Activated CD4-positive, alpha-beta T cell treated with anti-CD3 and anti-CD28 coated beads for 48 hours (primary cell): ENCODE data around the gene NAA50.

Source experiments
- DNase-seq: peaks from one replicate; pipeline ENCODE4 v3.0.0-alpha.2; 2020

Gene NAA50

GRCh38 chr3:113745756-113746547 lies at the start of gene NAA50:
Gene NAA50, minus strand, starts transcription at chr3:113746249. Its CDS starts 300 bp downstream, at chr3:113745949.
- DNase-seq: peak; percentile 96

GRCh38 chr3:113795693-113796092 lies 49.6 kb upstream of the NAA50 start:
- no peak for DNase-seq

DNA sequence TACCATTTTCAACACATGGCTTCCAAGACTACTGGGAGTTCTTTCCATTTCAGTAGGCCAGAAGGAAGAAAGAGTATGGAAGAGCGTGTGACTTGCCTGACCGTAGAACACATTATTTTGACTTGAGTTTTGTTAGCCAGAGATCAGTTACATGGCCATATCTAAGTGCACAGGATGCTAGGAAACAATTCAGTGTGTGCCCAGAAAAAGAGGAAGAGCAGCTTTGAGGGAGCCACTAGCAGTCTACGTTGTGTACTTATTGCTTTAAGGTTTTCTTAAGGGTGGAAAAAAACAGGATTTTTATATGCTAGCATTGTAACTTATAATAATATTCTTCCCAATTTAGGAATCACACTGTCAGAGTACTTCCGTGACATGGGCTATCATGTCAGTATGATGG lies 48.5 kb upstream of the NAA50 start:
- no peak for DNase-seq

DNA sequence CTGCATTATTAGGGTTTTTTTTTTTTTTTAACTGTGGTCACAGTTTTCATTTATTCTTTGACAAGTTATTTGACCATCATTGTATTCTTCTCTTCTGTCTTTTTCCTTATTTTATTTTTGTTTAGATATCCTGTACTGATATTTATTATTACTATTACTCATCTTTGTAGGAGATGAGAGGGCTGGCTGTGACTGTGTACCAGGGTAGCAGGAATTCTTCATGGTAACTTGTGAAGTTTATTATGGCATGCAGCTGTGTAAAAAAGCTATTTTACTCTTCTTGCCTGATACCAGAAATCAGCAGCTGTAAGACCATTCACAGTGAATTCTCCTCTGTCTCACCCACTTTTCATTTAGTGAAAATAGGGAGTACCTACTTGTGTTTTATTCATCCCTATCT lies 45.3 kb upstream of the NAA50 start:
- DNase-seq: no peak

DNA sequence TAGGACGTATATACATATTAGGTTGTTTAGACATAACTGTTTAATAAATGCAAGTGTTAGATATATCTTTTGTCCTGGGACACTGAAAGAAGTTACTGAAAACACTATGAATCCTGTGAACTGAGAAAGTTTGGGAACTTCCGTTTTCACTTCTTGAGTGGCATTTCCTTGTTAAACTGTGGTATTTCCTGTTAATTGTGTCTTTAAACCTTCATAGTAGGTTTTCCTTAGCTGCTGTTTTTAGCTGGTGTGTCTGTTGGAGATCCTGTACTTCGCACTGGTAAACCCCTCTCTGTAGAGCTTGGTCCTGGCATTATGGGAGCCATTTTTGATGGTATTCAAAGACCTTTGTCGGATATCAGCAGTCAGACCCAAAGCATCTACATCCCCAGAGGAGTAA lies 37.9 kb upstream of the NAA50 start:
- no peak for DNase-seq

DNA sequence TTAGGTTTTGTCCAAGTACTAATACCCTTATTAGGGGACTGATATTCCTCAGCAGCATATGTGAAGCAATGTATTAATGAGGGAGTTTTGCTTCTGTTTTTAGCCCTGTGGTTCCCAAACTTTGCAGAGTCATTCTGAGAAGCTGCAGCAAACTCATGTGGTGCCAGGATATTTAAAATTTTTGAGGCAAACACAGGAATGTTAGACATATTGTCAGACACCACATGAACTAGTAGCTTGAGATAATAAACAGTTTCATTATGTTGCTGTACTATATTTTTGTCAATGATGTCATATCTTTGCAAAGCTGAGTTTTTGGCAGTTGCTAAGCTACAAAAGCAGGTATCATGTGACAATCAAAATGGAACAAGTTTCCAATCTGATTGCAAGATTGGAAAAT lies 37.4 kb upstream of the NAA50 start:
- DNase-seq: no peak

- DNase-seq: no peak
Measured at GRCh38 chr3:113776564-113776963, 30.5 kb upstream of the NAA50 start.

GRCh38 chr3:113775516-113775915 lies 29.5 kb upstream of the NAA50 start:
- no peak for DNase-seq

- no peak for DNase-seq
Measured at GRCh38 chr3:113773381-113773780, 27.3 kb upstream of the NAA50 start.

GRCh38 chr3:113771993-113772392 lies 25.9 kb upstream of the NAA50 start:
- DNase-seq: no peak

DNA sequence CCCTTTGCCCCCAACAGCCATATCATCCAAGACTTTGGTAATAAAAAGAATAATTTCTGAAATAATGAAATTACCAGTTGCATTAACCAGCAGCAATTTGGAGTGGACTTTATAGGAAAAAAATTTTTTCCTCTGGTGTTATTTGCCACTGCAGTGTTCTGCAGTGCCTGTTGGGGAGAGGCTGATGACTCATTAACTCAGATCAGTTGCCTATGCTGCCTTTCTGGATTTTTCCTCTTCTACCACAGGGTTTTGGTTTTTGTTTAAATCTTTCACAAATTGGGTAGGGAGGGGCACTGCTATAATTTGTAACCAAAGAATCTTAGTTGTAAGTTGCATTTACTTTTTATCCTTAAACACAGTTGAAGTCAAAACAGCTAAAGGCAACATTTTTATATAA lies 23.5 kb upstream of the NAA50 start:
- no peak for DNase-seq

DNA sequence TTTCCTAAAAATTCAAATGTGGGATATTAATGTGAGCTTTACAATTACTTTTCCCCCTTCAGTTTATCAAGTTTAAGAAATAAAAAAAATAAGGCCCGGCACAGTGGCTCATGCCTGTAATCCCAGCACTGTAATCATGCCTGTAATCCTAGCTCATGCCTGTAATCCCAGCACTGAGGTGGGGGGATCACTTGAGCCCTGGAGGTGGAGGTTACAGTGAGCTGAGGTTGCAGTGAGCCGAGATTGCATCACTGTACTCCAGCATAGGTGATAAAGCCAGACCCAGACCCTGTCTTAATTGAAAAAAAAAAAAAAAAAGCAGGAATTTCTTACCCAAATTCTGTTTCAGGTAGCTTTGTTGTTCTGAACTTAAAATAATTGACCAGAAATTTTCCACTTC lies 18.6 kb upstream of the NAA50 start:
- no peak for DNase-seq

DNA sequence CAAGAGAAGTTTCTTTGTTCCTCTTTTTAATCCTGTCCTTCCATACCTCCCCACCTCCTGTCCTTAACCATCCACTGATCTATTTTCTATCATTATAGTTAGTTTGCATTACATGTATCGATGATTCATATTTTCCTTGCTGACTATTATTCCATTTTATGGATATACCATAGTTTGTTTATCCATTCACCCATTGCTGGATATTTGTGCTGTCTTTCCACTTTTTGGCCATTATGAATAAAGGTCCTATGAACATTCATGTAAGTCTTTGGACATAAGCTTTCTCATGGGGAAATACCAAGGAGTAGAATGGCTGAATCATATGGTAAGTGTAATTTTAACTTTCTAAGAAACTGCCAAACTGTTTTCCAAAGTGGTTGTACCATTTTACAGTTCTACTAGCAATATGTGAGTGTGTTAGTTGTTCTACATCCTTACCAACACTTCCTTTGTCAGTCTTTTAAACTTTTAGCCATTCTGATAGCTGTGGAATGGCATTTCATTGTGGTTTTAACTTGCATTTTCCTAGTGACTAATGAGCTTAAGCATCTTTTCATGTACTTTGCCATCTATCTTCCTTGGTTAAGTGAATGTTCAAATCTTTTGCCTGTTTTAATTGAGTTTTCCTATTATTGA lies 12.5 kb upstream of the NAA50 start:
- no peak for DNase-seq

- no peak for DNase-seq
Measured at GRCh38 chr3:113754494-113755159, 8.6 kb upstream of the NAA50 start.

DNA sequence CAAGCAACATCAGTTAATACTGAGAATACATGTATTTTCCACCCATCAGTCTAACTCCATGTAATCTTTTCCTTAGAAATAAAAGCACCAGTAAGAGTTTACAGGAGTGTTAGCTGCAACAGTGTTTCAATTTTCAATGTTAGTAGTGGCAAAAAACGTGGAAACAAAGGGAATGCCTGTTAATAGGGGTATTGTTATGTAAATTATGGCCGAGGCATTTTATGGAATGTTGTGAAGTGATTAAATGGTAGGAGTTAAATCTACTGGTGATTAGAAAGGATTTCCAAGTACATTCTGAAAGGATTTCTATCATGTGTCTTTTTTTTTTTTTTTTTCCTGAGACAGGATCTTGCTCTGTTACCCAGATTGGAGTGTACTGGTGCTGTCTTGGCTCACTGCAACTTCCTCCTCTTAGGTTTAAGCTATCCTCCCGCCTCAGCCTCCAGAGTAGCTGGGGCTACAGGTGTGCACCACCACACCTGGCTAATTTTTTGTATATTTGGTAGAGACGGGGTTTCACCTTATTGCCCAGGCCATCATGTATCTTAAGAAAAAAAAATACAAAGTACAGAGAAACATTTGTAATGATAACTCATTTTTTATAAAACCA lies 7.4 kb upstream of the NAA50 start:
- DNase-seq: no peak

DNA sequence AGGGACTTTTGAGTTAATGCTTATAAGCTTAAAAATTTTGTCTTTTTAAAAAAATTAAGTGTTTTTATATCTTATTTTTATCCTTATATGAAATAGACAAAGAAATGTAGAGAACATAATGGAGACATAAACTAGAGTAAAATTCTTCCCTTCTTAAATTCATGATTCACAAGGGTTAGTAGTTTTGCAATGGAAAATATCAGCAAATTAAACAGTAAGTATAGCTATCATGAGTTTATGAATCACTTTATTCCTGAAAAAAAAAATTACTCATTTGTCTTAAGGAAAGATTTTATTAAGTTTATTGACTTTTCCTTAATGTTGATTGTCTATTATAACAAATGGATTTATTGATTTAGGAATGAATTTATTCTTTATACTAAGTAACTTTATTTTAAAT lies 5.1 kb upstream of the NAA50 start:
- DNase-seq: no peak

GRCh38 chr3:113747283-113748046 lies 1.4 kb upstream of the NAA50 start:
- peak; percentile 65 for DNase-seq

GRCh38 chr3:113746548-113747282 lies 666 bp upstream of the NAA50 start, which contains the start of gene ATP6V1A:
Gene ATP6V1A, plus strand, starts transcription at chr3:113747035. Its CDS starts 31,719 bp downstream, at chr3:113778754.
- peak; percentile 90 for DNase-seq

DNA sequence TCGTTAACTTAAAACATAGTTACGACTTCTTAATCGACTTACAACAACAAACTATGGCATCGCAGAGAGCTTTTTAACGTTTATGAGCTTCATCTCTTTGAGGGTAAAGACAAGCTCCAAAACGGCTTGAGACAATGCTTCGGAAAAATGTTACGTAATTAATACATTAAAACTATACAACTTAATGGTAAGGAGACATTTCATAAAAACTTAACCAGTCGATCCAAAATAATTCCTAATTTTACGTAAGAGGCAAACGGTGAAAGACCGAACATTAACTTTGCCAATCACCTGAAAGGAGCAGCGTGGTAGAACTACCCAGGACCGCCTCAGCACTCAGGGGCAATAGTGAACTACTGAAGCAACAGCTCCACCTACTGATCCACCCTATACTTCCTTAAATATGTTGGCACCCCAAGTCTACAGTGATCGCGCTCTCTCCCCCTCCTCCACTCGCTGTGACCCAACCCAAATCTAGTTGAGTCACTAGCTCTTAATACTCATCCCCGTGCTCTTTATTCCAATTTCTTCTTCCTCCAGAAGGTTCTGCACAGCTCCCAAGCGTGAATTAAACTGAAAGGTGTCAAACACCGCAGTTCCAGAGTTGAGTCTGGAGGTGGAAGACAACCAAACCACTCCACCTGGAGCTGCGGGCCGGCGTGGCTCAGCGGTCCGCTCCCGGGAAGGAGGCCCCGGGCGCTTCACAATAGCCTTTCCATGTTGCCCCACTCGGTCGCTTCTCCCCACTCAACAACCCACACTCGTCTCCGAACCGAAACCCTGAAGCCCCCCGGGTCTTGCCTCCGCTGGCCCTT lies 901 bp downstream of the NAA50 start:
- peak; percentile 85 for DNase-seq

GRCh38 chr3:113743006-113743630 lies 2.9 kb downstream of the NAA50 start:
- DNase-seq: no peak

- DNase-seq: no peak
Measured at GRCh38 chr3:113741620-113742019, 4.4 kb downstream of the NAA50 start.
